ENCODE results near the gene IL18.

- TF ChIP-seq TARDBP (IDR thresholded peaks at IDR 0.05) (no peak), FOXA1 (IDR thresholded peaks at IDR 0.05) (no peak), ARNT (IDR thresholded peaks at IDR 0.05) (no peak), FOXM1 (IDR thresholded peaks at IDR 0.05; ENCODE audit: borderline replicate concordance) (no peak), BHLHE40 (IDR thresholded peaks at IDR 0.05; ENCODE audit: borderline replicate concordance) (no peak), NFRKB (IDR thresholded peaks at IDR 0.05) (no peak), L3MBTL2 (conservative IDR thresholded peaks at IDR 0.05) (no peak), ELF4 (IDR thresholded peaks at IDR 0.05) (no peak), SP1 (IDR thresholded peaks at IDR 0.05) (no peak), ZNF384 (IDR thresholded peaks at IDR 0.05) (no peak), SUZ12 (IDR thresholded peaks at IDR 0.05) (no peak), PKNOX1 (IDR thresholded peaks at IDR 0.05) (no peak), HDGF (IDR thresholded peaks at IDR 0.05; ENCODE audit: borderline replicate concordance) (no peak)
Observed at GRCh38 chr11:112185883-112186282, 22.0 kb upstream of the IL18 start.

Data from HEK293T (cell line).